ENCODE results near the gene POU3F1. TPM values are rescaled to one million over a fixed set of nuclear protein-coding genes. Genes with fewer than 3 reads are reported as not detected.

The POU3F1 gene
- total RNA-seq, 1 experiment from 2014 or later, result 5.8 TPM

- H2BK15ac ChIP-seq (ENCODE audit: low read depth, low read length), result no peak overlapping the region
- H2AFZ ChIP-seq (ENCODE audit: low read length), result no peak overlapping the region
- H4K8ac ChIP-seq (replicated peaks; ENCODE audit: insufficient read length, low read depth, low read length), result no peak overlapping the region
- H3K56ac ChIP-seq (ENCODE audit: insufficient read length, low read depth, low read length), result no peak overlapping the region
- H2BK20ac ChIP-seq (ENCODE audit: low read depth, low read length, poor library complexity, severe bottlenecking), result no peak overlapping the region
- Mint-ChIP-seq H3K27me3 (ENCODE audit: low read depth) (no peaks in the 10 kb centered on the region), H3K27ac (no peak overlapping the region), H3K4me1 (peaks cover 11 to 15% of the 10 kb centered on the region in 2 experiments), H3K36me3 (ENCODE audit: insufficient read depth in 1 of 3, low read depth in 3 of 3) (peaks cover 15 to 53% (median 38%) of the 10 kb centered on the region in 3 experiments; a peak in 6 of 7 replicates), H3K4me3 (no peak overlapping the region; a peak in 2 of 5 replicates), H3K9me3 (no peaks in the 10 kb centered on the region)
- no peak overlapping the region for H3K4me2 ChIP-seq (ENCODE audit: insufficient read depth, insufficient read length, low read length)
- no peak overlapping the region for H3K14ac ChIP-seq (ENCODE audit: insufficient read depth, low read length)
- H3K27me3 ChIP-seq (ENCODE audit: insufficient read depth, low read length), result no peaks in the 10 kb centered on the region
- H3K79me2 ChIP-seq (ENCODE audit: insufficient read depth, low read length), result peaks cover 17% of the 10 kb centered on the region; the same call in 1 of the 2 replicates
- no peak overlapping the region for H3T11ph ChIP-seq (ENCODE audit: low read length)
- whole genome bisulfite sequencing (ENCODE audit: extremely low coverage, insufficient read length, low lambda C conversion rate), result no CpG with 5 or more reads among the region's 11 CpGs
- H2AK5ac ChIP-seq (ENCODE audit: insufficient read length, low read length), result no peak overlapping the region
- H4K91ac ChIP-seq (ENCODE audit: insufficient read length, low read depth, low read length), result no peak overlapping the region
- H3K9ac ChIP-seq (ENCODE audit: extremely low read depth, insufficient read length, low read length), result no peak overlapping the region
- H3K4ac ChIP-seq (ENCODE audit: low read depth, low read length), result no peak overlapping the region
- no peak overlapping the region for H2BK5ac ChIP-seq (ENCODE audit: insufficient read length, low read length)
- H2BK12ac ChIP-seq (ENCODE audit: insufficient read length, low read depth, low read length), result no peak overlapping the region
- H2BK120ac ChIP-seq (ENCODE audit: low read depth, low read length, poor library complexity, severe bottlenecking), result no peak overlapping the region
- peaks cover 3% of the 10 kb centered on the region; the same call in 1 of the 2 replicates for H3K4me1 ChIP-seq (ENCODE audit: insufficient read depth, low read length)
- peaks cover 6% of the 10 kb centered on the region for H3K23me2 ChIP-seq (ENCODE audit: insufficient read length, low read depth, low read length, poor library complexity, severe bottlenecking)
- H3K18ac ChIP-seq (ENCODE audit: insufficient read length, low read depth, low read length), result no peak overlapping the region
- no peak for DNase-seq
- H4K5ac ChIP-seq (ENCODE audit: insufficient read length, low read depth, low read length), result no peak overlapping the region
- H3K23ac ChIP-seq (ENCODE audit: insufficient read length, low read depth, low read length), result no peak overlapping the region
- no peak for TF ChIP-seq CTCF (conservative IDR thresholded peaks at IDR 0.05)
- H3K79me1 ChIP-seq (ENCODE audit: insufficient read depth, low read depth, low read length, poor library complexity, severe bottlenecking), result peaks cover 9% of the 10 kb centered on the region
- no peak overlapping the region for H3K27ac ChIP-seq (ENCODE audit: insufficient read length, low read depth, low read length)
- H3K9me3 ChIP-seq (ENCODE audit: control insufficient read depth, low read depth, low read length), result no peaks in the 10 kb centered on the region
- H4K20me1 ChIP-seq (ENCODE audit: control insufficient read depth, insufficient read depth, insufficient read length), result no peaks in the 10 kb centered on the region
Measured at GRCh38 chr1:38014724-38015424, 31.7 kb downstream of the POU3F1 start.

All from H9 (cell line).